ENCODE measurements around the gene ITGB1BP1. TPM values are rescaled to one million over a fixed set of nuclear protein-coding genes. Genes with fewer than 3 reads are reported as not detected.

The ITGB1BP1 gene
- total and polyA plus RNA-seq, 2 of the 13 experiments (the other 11 are each of a cell fraction or from before 2014, with no cell fraction given): 106 to 108 TPM

DNA sequence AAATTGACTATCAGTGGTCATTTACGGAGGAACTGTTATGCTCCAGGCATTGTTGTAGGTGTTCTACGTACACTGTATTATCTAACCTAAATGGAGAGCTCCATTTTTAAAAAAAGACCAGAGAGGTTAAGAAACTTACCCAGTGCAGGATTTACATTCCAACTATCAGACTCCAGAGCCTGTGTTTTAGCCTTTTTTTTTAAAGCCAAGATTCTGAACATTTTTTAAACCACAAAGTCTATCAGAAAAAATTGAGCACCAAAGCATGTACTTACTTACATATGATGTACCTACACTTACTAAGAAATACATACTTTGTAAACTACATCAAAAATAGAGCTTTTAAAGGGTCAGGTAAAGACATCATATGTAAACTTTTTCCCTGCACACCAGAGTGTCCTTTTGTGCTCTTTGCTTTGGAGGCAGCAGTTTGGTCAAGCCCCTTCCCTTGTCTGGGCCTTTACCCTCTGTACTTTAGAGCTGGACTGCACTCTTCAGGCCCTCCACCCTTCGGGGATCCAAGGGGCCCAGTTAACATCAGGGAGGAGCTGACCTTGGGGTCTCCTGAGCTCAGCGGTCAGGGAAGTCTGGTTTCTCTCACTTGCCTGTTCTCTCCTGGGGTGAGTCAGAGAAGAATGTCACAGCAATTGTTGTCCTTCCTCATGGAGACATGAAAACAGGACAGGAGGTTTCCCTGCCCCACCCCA is 58.4 kb downstream of the ITGB1BP1 start (continued):
- TF ChIP-seq ARID4A (CRISPR knock-in tag; IDR thresholded peaks at IDR 0.05; ENCODE audit: borderline replicate concordance): peak; percentile 39; the same call in 1 of the 2 replicates
- TF ChIP-seq ZNF333 (CRISPR knock-in tag; IDR thresholded peaks at IDR 0.05; ENCODE audit: borderline replicate concordance): no peak
- no peak for TF ChIP-seq ZSCAN9 (CRISPR knock-in tag; IDR thresholded peaks at IDR 0.05; ENCODE audit: borderline replicate concordance)
- TF ChIP-seq HES4 (CRISPR knock-in tag; IDR thresholded peaks at IDR 0.05; ENCODE audit: borderline replicate concordance): no peak
- no peak for TF ChIP-seq NFKB2 (CRISPR knock-in tag; IDR thresholded peaks at IDR 0.05; ENCODE audit: borderline replicate concordance)
- TF ChIP-seq, protein P1, sequence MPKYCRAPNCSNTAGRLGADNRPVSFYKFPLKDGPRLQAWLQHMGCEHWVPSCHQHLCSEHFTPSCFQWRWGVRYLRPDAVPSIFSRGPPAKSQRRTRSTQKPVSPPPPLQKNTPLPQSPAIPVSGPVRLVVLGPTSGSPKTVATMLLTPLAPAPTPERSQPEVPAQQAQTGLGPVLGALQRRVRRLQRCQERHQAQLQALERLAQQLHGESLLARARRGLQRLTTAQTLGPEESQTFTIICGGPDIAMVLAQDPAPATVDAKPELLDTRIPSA (CRISPR knock-in tag; IDR thresholded peaks at IDR 0.05; ENCODE audit: borderline replicate concordance): no peak
- TF ChIP-seq FOSL2 (CRISPR knock-in tag; IDR thresholded peaks at IDR 0.05): peak; percentile 82
- no peak for TF ChIP-seq NFIB (CRISPR knock-in tag; IDR thresholded peaks at IDR 0.05; ENCODE audit: borderline replicate concordance)
- TF ChIP-seq PBX2 (CRISPR knock-in tag; IDR thresholded peaks at IDR 0.05): no peak
- TF ChIP-seq ZNF441 (CRISPR knock-in tag; IDR thresholded peaks at IDR 0.05; ENCODE audit: borderline replicate concordance): no peak
- TF ChIP-seq EED (CRISPR knock-in tag; IDR thresholded peaks at IDR 0.05): no peak
- no peak for TF ChIP-seq PLRG1 (conservative IDR thresholded peaks at IDR 0.05)
- TF ChIP-seq ZNF512B (CRISPR knock-in tag; IDR thresholded peaks at IDR 0.05; ENCODE audit: borderline replicate concordance): peak; percentile 65; the same call in 1 of the 2 replicates
- peak; percentile 68 for TF ChIP-seq NR2F6 (IDR thresholded peaks at IDR 0.05)
- TF ChIP-seq NR2F6 (CRISPR knock-in tag; IDR thresholded peaks at IDR 0.05): peak; percentile 43; the same call in 1 of the 2 replicates
- no peak for TF ChIP-seq GATAD1 (CRISPR knock-in tag; IDR thresholded peaks at IDR 0.05)
- peak; percentile 33 to 47; a peak in 2 of 4 replicates for TF ChIP-seq NR2F1 (CRISPR knock-in tag; IDR thresholded peaks at IDR 0.05)
- no peak for TF ChIP-seq KDM5A (IDR thresholded peaks at IDR 0.05; ENCODE audit: borderline replicate concordance, low read length)

Measured in HepG2 (cell line).